DND-41 (cell line): Measurements from ENCODE around the gene PTPRN2.
A peak's percentile ranks its signal among the peaks of the same experiment; 100 is the strongest.

Source experiments
- ATAC-seq: fragments of 200-7000 bp; cut with Tn5 transposase; 3 replicates; pipeline ENCODE4 v1.9.1; 2021; ENCODE audit warnings: low read depth; ENCODE audit not compliant: insufficient read depth
- DNase-seq: peaks from one replicate; pipeline ENCODE4 v3.0.0-alpha.2; 2020
- H2AFZ ChIP-seq: 2 replicates; pipeline ENCODE4 v1.6.0; 2012; ENCODE audit warnings: low read depth, low read length
- H3K27ac ChIP-seq: 2 replicates; pipeline ENCODE4 v1.5.1; 2012; ENCODE audit warnings: low read length, inconsistent platforms
- H3K27me3 ChIP-seq: fragments of 200-600 bp; sonication (generic); 2 replicates; pipeline ENCODE4 v1.6.0; 2012; ENCODE audit warnings: low read length, mild to moderate bottlenecking, inconsistent platforms; ENCODE audit not compliant: insufficient read depth, poor library complexity
- H3K36me3 ChIP-seq: 2 replicates; pipeline ENCODE4 v1.5.1; 2012; ENCODE audit warnings: low read length, inconsistent platforms; ENCODE audit not compliant: insufficient read depth
- H3K4me1 ChIP-seq: 2 replicates; pipeline ENCODE4 v1.5.1; 2012; ENCODE audit warnings: mild to moderate bottlenecking, low read length; ENCODE audit not compliant: insufficient read depth
- H3K4me2 ChIP-seq: 2 replicates; pipeline ENCODE4 v1.6.0; 2012; ENCODE audit warnings: mild to moderate bottlenecking, moderate library complexity, low read length, inconsistent platforms; ENCODE audit not compliant: insufficient read depth
- H3K4me3 ChIP-seq, 2 experiments: fragments of 200-600 bp in 1 of 2; shearing (Covaris generic) in 1 of 2; 2 replicates each; pipeline ENCODE4 v1.5.1; 2012 to 2016; ENCODE audit warnings: inconsistent platforms in 2 of 2, low read length in 2 of 2, mild to moderate bottlenecking in 2 of 2, low read depth in 1 of 2, moderate library complexity in 1 of 2
- H3K79me2 ChIP-seq: 2 replicates; pipeline ENCODE4 v1.6.0; 2012; ENCODE audit warnings: low read length, inconsistent platforms; ENCODE audit not compliant: insufficient read depth
- H3K9ac ChIP-seq: 2 replicates; pipeline ENCODE4 v1.6.0; 2012; ENCODE audit warnings: low read depth, mild to moderate bottlenecking, inconsistent platforms, low read length, moderate library complexity
- H3K9me3 ChIP-seq: 2 replicates; pipeline ENCODE4 v1.5.1; 2012; ENCODE audit warnings: low read length, moderate library complexity, mild to moderate bottlenecking, inconsistent platforms; ENCODE audit not compliant: insufficient read depth, severe bottlenecking
- H4K20me1 ChIP-seq: 2 replicates; pipeline ENCODE4 v1.6.0; 2012; ENCODE audit warnings: low read length; ENCODE audit not compliant: insufficient read depth
- CTCF ChIP-seq: IDR thresholded peaks from 2 replicates; pipeline ENCODE4 v1.5.1; 2012; ENCODE audit warnings: borderline replicate concordance, low read length, moderate library complexity, mild to moderate bottlenecking; ENCODE audit not compliant: poor library complexity, severe bottlenecking; ENCODE audit errors: extremely low read depth
- EZH2 ChIP-seq: IDR thresholded peaks from 3 replicates; pipeline ENCODE4 v1.6.1; 2012; ENCODE audit warnings: borderline replicate concordance, low read depth, mild to moderate bottlenecking, moderate library complexity, low read length, inconsistent platforms; ENCODE audit not compliant: severe bottlenecking

The PTPRN2 gene

GRCh38 chr7:157615852-157616251 is 971.8 kb downstream of the PTPRN2 start:
- Histone ChIP-seq H3K27me3 (no peaks in the 10 kb centered on the region), H3K4me1 (peaks cover 23% of the 10 kb centered on the region), H3K4me3 (no peak overlapping the region), H3K9me3 (no peaks in the 10 kb centered on the region), H3K79me2 (0 out of 2 replicates have a peak, but pooled peaks cover 2% of the 10 kb centered on the region), H3K27ac (peak overlapping the region; percentile 52), H2AFZ (no peak overlapping the region), H3K4me2 (no peak overlapping the region), H3K36me3 (peaks cover 98% of the 10 kb centered on the region), H3K9ac (no peak overlapping the region), H4K20me1 (0 out of 2 replicates have a peak, but pooled peaks cover 2% of the 10 kb centered on the region)
- TF ChIP-seq CTCF, result no peak
- TF ChIP-seq EZH2, result no peak
- ATAC-seq, result no peak
- no peak for DNase-seq

GRCh38 chr7:157615101-157615817 is 972.4 kb downstream of the PTPRN2 start:
- Histone ChIP-seq H3K27ac (peak overlapping the region; percentile 35), H3K4me3 (no peak overlapping the region)

GRCh38 chr7:157614457-157615020 is 973.1 kb downstream of the PTPRN2 start:
- Histone ChIP-seq H3K4me3 (no peak overlapping the region), H2AFZ (no peak overlapping the region), H3K27ac (peak overlapping the region; percentile 35; the same call in 1 of the 2 replicates), H3K4me2 (no peak overlapping the region), H3K27me3 (no peaks in the 10 kb centered on the region), H3K4me1 (peaks cover 23% of the 10 kb centered on the region), H3K9ac (no peak overlapping the region), H3K9me3 (no peaks in the 10 kb centered on the region), H3K36me3 (peaks cover 98% of the 10 kb centered on the region), H3K79me2 (no peaks in the 10 kb centered on the region), H4K20me1 (0 out of 2 replicates have a peak, but pooled peaks cover under 1% of the 10 kb centered on the region)
- DNase-seq (no peak), ATAC-seq (no peak)
- TF ChIP-seq EZH2 (no peak), CTCF (no peak)

More at GRCh38 chr7:157615101-157615817, 972.4 kb downstream of the PTPRN2 start:
- Histone ChIP-seq H3K79me2 (no peaks in the 10 kb centered on the region), H3K9me3 (no peaks in the 10 kb centered on the region), H4K20me1 (0 out of 2 replicates have a peak, but pooled peaks cover 2% of the 10 kb centered on the region), H3K9ac (no peak overlapping the region), H3K27me3 (no peaks in the 10 kb centered on the region), H3K4me1 (peaks cover 23% of the 10 kb centered on the region), H3K36me3 (peaks cover 98% of the 10 kb centered on the region), H2AFZ (no peak overlapping the region), H3K4me2 (no peak overlapping the region)
- no peak for DNase-seq
- no peak for TF ChIP-seq CTCF
- TF ChIP-seq EZH2, result no peak
- no peak for ATAC-seq
